Measurements from ENCODE around the gene BCL10. TPM values are rescaled to one million over a fixed set of nuclear protein-coding genes. Genes with fewer than 3 reads are reported as not detected.

BCL10 gene
- total RNA-seq, 1 donor from 2014 or later: 36.4 TPM

- TF ChIP-seq CTCF (IDR thresholded peaks at IDR 0.05; ENCODE audit: insufficient read depth, low read depth, low read length): no peak
- TF ChIP-seq EZH2 (IDR thresholded peaks at IDR 0.05; ENCODE audit: insufficient read depth, low read length): no peak
These were observed 12.3 kb downstream of the BCL10 start for GRCh38 chr1:85264150-85264549.

GRCh38 chr1:85262985-85263384 lies 13.4 kb downstream of the BCL10 start:
- Histone ChIP-seq H3K36me3 (ENCODE audit: insufficient read depth, low read length) (peaks cover 27% of the 10 kb centered on the region), H3K9me3 (ENCODE audit: insufficient read depth, low read depth, low read length) (no peaks in the 10 kb centered on the region), H3K4me2 (ENCODE audit: low read length) (no peak overlapping the region), H3K4me3 (ENCODE audit: insufficient read depth, low read depth, low read length) (no peak overlapping the region), H2AFZ (ENCODE audit: low read depth, low read length) (no peak overlapping the region), H3K4me1 (ENCODE audit: insufficient read depth, low read length) (peaks cover 21% of the 10 kb centered on the region), H3K79me2 (ENCODE audit: insufficient read depth, low read length) (peaks cover 22% of the 10 kb centered on the region), H3K9ac (ENCODE audit: low read length) (no peak overlapping the region), H3K27ac (ENCODE audit: low read depth, low read length) (no peak overlapping the region), H3K27me3 (ENCODE audit: insufficient read depth, low read length) (no peaks in the 10 kb centered on the region), H4K20me1 (ENCODE audit: insufficient read depth, low read length) (peaks cover 19% of the 10 kb centered on the region)
- Mint-ChIP-seq H3K9me3 (ENCODE audit: unreplicated experiment) (peaks cover 2% of the 10 kb centered on the region), H3K36me3 (ENCODE audit: low read depth, unreplicated experiment) (peaks cover 12% of the 10 kb centered on the region), H3K4me1 (ENCODE audit: low read depth, unreplicated experiment) (peaks cover 11% of the 10 kb centered on the region), H3K27me3 (ENCODE audit: low read depth, unreplicated experiment) (no peaks in the 10 kb centered on the region), H3K27ac (ENCODE audit: unreplicated experiment) (no peak overlapping the region), H3K4me3 (ENCODE audit: unreplicated experiment) (no peak overlapping the region)
- no peak for TF ChIP-seq CTCF (IDR thresholded peaks at IDR 0.05; ENCODE audit: insufficient read depth, low read depth, low read length)
- no peak for TF ChIP-seq EZH2 (IDR thresholded peaks at IDR 0.05; ENCODE audit: insufficient read depth, low read length)
- no peak for DNase-seq (ENCODE audit: low read depth)
- FAIRE-seq: no peak

More at GRCh38 chr1:85264150-85264549, 12.3 kb downstream of the BCL10 start:
- peaks cover 8% of the 10 kb centered on the region for H3K4me1 Mint-ChIP-seq (ENCODE audit: low read depth, unreplicated experiment)
- no peaks in the 10 kb centered on the region for H3K27me3 Mint-ChIP-seq (ENCODE audit: low read depth, unreplicated experiment)
- H3K9me3 Mint-ChIP-seq (ENCODE audit: unreplicated experiment): peaks cover 2% of the 10 kb centered on the region
- H3K4me1 ChIP-seq (ENCODE audit: insufficient read depth, low read length): peaks cover 14% of the 10 kb centered on the region
- DNase-seq (ENCODE audit: low read depth) (peak; percentile 17), FAIRE-seq (peak; percentile 66)
- peaks cover 20% of the 10 kb centered on the region for H3K79me2 ChIP-seq (ENCODE audit: insufficient read depth, low read length)
- H4K20me1 ChIP-seq (ENCODE audit: insufficient read depth, low read length): peaks cover 14% of the 10 kb centered on the region
- H2AFZ ChIP-seq (ENCODE audit: low read depth, low read length): no peak overlapping the region
- H3K4me3 Mint-ChIP-seq (ENCODE audit: unreplicated experiment): no peak overlapping the region
- peaks cover 12% of the 10 kb centered on the region for H3K36me3 Mint-ChIP-seq (ENCODE audit: low read depth, unreplicated experiment)
- H3K27ac Mint-ChIP-seq (ENCODE audit: unreplicated experiment): no peak overlapping the region
- H3K9ac ChIP-seq (ENCODE audit: low read length): no peak overlapping the region
- H3K4me2 ChIP-seq (ENCODE audit: low read length): peak overlapping the region; percentile 38
- no peak overlapping the region for H3K4me3 ChIP-seq (ENCODE audit: insufficient read depth, low read depth, low read length)
- no peak overlapping the region for H3K27ac ChIP-seq (ENCODE audit: low read depth, low read length)
- no peaks in the 10 kb centered on the region for H3K9me3 ChIP-seq (ENCODE audit: insufficient read depth, low read depth, low read length)
- no peaks in the 10 kb centered on the region for H3K27me3 ChIP-seq (ENCODE audit: insufficient read depth, low read length)
- H3K36me3 ChIP-seq (ENCODE audit: insufficient read depth, low read length): peaks cover 34% of the 10 kb centered on the region

- peaks cover 18% of the 10 kb centered on the region for H3K4me1 Mint-ChIP-seq (ENCODE audit: low read depth, unreplicated experiment)
These were observed 16.5 kb downstream of the BCL10 start for GRCh38 chr1:85259912-85260274.

More at GRCh38 chr1:85259912-85260274, 16.5 kb downstream of the BCL10 start:
- TF ChIP-seq EZH2 (IDR thresholded peaks at IDR 0.05; ENCODE audit: insufficient read depth, low read length) (no peak), CTCF (IDR thresholded peaks at IDR 0.05; ENCODE audit: insufficient read depth, low read depth, low read length) (no peak)
- Histone ChIP-seq H2AFZ (ENCODE audit: low read depth, low read length) (peak overlapping the region; percentile 70), H3K36me3 (ENCODE audit: insufficient read depth, low read length) (peaks cover 13% of the 10 kb centered on the region), H3K27me3 (ENCODE audit: insufficient read depth, low read length) (no peaks in the 10 kb centered on the region), H3K4me1 (ENCODE audit: insufficient read depth, low read length) (peaks cover 24% of the 10 kb centered on the region), H3K4me3 (ENCODE audit: insufficient read depth, low read depth, low read length) (peak overlapping the region; percentile 91), H3K9ac (ENCODE audit: low read length) (peak overlapping the region; percentile 96), H3K4me2 (ENCODE audit: low read length) (peak overlapping the region; percentile 85), H3K79me2 (ENCODE audit: insufficient read depth, low read length) (peaks cover 33% of the 10 kb centered on the region), H3K27ac (ENCODE audit: low read depth, low read length) (peak overlapping the region; percentile 56), H3K9me3 (ENCODE audit: insufficient read depth, low read depth, low read length) (no peaks in the 10 kb centered on the region), H4K20me1 (ENCODE audit: insufficient read depth, low read length) (peaks cover 41% of the 10 kb centered on the region)
- peaks cover 14% of the 10 kb centered on the region for H3K36me3 Mint-ChIP-seq (ENCODE audit: low read depth, unreplicated experiment)
- no peaks in the 10 kb centered on the region for H3K27me3 Mint-ChIP-seq (ENCODE audit: low read depth, unreplicated experiment)
- no peak for FAIRE-seq
- H3K9me3 Mint-ChIP-seq (ENCODE audit: unreplicated experiment): peaks cover 2% of the 10 kb centered on the region
- H3K4me3 Mint-ChIP-seq (ENCODE audit: unreplicated experiment): peak overlapping the region; percentile 93
- H3K27ac Mint-ChIP-seq (ENCODE audit: unreplicated experiment): peak overlapping the region; percentile 20
- DNase-seq (ENCODE audit: low read depth): peak; percentile 52

All from astrocyte (in vitro differentiated cells and primary cell).